ENCODE results near the gene ATPAF1. TPM values are rescaled to one million over a fixed set of nuclear protein-coding genes. Genes with fewer than 3 reads are reported as not detected.
"Not testable (repeated sequence)": the region's sequence is repeated elsewhere in the genome, so short reads cannot be mapped to it uniquely, and the experiment has no call there.

The ATPAF1 gene
- total RNA-seq, 3 donors from 2014 or later (not counting 1 experiment from before 2014, with no cell fraction given), result 18.0 to 21.7 (median 19.0) TPM

- Histone ChIP-seq H3K36me3 (ENCODE audit: control insufficient read depth, insufficient read depth, low read length) (peaks cover 11% of the 10 kb centered on the region), H3K4me3 (ENCODE audit: low read length) (no peak overlapping the region), H3K27me3 (ENCODE audit: control insufficient read depth, insufficient read depth, low read length) (no peaks in the 10 kb centered on the region), H3K9me3 (ENCODE audit: control insufficient read depth, insufficient read depth, low read length) (no peaks in the 10 kb centered on the region), H3K27ac (ENCODE audit: low read length) (no peak overlapping the region), H3K4me1 (ENCODE audit: control insufficient read depth, insufficient read depth, low read length) (peaks cover 11% of the 10 kb centered on the region)
- Mint-ChIP-seq H3K9me3 (no peaks in the 10 kb centered on the region), H3K27ac (no peak overlapping the region), H3K4me3 (no peak overlapping the region), H3K4me1 (peaks cover 18% of the 10 kb centered on the region in 2 donors), H3K36me3 (no peaks in the 10 kb centered on the region), H3K27me3 (ENCODE audit: low read depth in 2 of 2) (no peaks in the 10 kb centered on the region)
- ATAC-seq, result no peak
- 86% methylated on average over 8 of the region's 8 CpGs for WGBS (ENCODE audit: insufficient coverage)
- DNase-seq, result no peak
- TF ChIP-seq CTCF (IDR thresholded peaks at IDR 0.05), result no peak
- intact Hi-C loops (cut with micrococcal nuclease), result no loop called here
Observed at GRCh38 chr1:46672696-46673095, 4.5 kb upstream of the ATPAF1 start.

DNA sequence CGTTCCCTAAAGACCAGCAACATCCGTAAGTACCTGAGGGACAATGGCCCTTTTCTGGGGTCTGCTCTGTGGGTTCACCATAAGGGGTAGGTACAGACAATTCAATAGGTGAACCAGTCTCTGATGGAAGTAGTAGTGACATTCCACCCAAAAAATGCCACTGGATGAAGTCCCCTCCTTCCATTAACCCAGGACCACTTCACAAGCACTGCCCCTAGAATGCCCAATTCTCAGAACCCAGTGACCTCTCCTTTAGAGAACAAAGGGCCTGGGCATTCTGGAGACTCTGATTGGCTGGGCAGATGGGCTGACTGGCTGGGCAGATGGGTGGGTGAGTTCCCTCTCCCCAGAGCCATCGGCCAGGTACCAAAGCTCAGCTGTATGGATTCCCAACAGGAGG, 3.4 kb upstream of the ATPAF1 start, which contains the start of gene TEX38:
Gene TEX38, plus strand, starts transcription at position 301 of the 400 bp plus-strand sequence. Its CDS starts 81 bp downstream, at position 382.
- Histone ChIP-seq H3K27me3 (ENCODE audit: control insufficient read depth, insufficient read depth, low read length) (no peaks in the 10 kb centered on the region), H3K4me1 (ENCODE audit: control insufficient read depth, insufficient read depth, low read length) (peaks cover 17% of the 10 kb centered on the region), H3K36me3 (ENCODE audit: control insufficient read depth, insufficient read depth, low read length) (peaks cover 5% of the 10 kb centered on the region), H3K9me3 (ENCODE audit: control insufficient read depth, insufficient read depth, low read length) (no peaks in the 10 kb centered on the region), H3K4me3 (ENCODE audit: low read length) (no peak within 1 kb of the TSS), H3K27ac (ENCODE audit: low read length) (no peak within 1 kb of the TSS)
- no peaks in the 10 kb centered on the region for H3K36me3 Mint-ChIP-seq
- H3K9me3 Mint-ChIP-seq, result no peaks in the 10 kb centered on the region
- peaks cover 20 to 24% of the 10 kb centered on the region in 2 donors for H3K4me1 Mint-ChIP-seq
- H3K27ac Mint-ChIP-seq, result no peak within 1 kb of the TSS
- WGBS (ENCODE audit: insufficient coverage), result 98% methylated on average over 3 of the region's 3 CpGs
- intact Hi-C loops (cut with micrococcal nuclease), result no loop called here
- DNase-seq (no peak), ATAC-seq (no peak)
- H3K27me3 Mint-ChIP-seq (ENCODE audit: low read depth in 2 of 2), result no peaks in the 10 kb centered on the region
- no peak for TF ChIP-seq CTCF (IDR thresholded peaks at IDR 0.05)
- no peak within 1 kb of the TSS for H3K4me3 Mint-ChIP-seq

- H3K4me1 Mint-ChIP-seq, result peaks cover 16 to 19% of the 10 kb centered on the region in 2 donors
- H3K27ac ChIP-seq (ENCODE audit: low read length), result no peak overlapping the region
- no peak overlapping the region for H3K4me3 ChIP-seq (ENCODE audit: low read length)
- 97% methylated on average over 1 of the region's 1 CpG for WGBS (ENCODE audit: insufficient coverage)
- ATAC-seq, result no peak
- intact Hi-C loops (cut with micrococcal nuclease), result no loop called here
- DNase-seq, result no peak
- H3K9me3 Mint-ChIP-seq, result no peaks in the 10 kb centered on the region
- H3K9me3 ChIP-seq (ENCODE audit: control insufficient read depth, insufficient read depth, low read length), result no peaks in the 10 kb centered on the region
- H3K27me3 ChIP-seq (ENCODE audit: control insufficient read depth, insufficient read depth, low read length), result no peaks in the 10 kb centered on the region
- H3K4me3 Mint-ChIP-seq, result no peak overlapping the region
- peaks cover 4% of the 10 kb centered on the region for H3K36me3 ChIP-seq (ENCODE audit: control insufficient read depth, insufficient read depth, low read length)
- no peaks in the 10 kb centered on the region for H3K27me3 Mint-ChIP-seq (ENCODE audit: low read depth in 2 of 2)
- H3K36me3 Mint-ChIP-seq, result no peaks in the 10 kb centered on the region
- peaks cover 14% of the 10 kb centered on the region for H3K4me1 ChIP-seq (ENCODE audit: control insufficient read depth, insufficient read depth, low read length)
- TF ChIP-seq CTCF (IDR thresholded peaks at IDR 0.05), result no peak
- no peak overlapping the region for H3K27ac Mint-ChIP-seq
Observed at GRCh38 chr1:46670134-46670533, 2.0 kb upstream of the ATPAF1 start.

GRCh38 chr1:46665983-46666382, 2.2 kb downstream of the ATPAF1 start:
- Mint-ChIP-seq H3K27me3 (ENCODE audit: low read depth in 2 of 2) (no peaks in the 10 kb centered on the region), H3K4me3 (peak overlapping the region; percentile 68), H3K4me1 (peaks cover 16 to 24% of the 10 kb centered on the region in 2 donors), H3K9me3 (no peaks in the 10 kb centered on the region), H3K36me3 (no peaks in the 10 kb centered on the region), H3K27ac (no peak overlapping the region)
- no peaks in the 10 kb centered on the region for H3K9me3 ChIP-seq (ENCODE audit: control insufficient read depth, insufficient read depth, low read length)
- intact Hi-C loops (cut with micrococcal nuclease), result no loop called here
- H3K27me3 ChIP-seq (ENCODE audit: control insufficient read depth, insufficient read depth, low read length), result no peaks in the 10 kb centered on the region
- peaks cover 10% of the 10 kb centered on the region for H3K36me3 ChIP-seq (ENCODE audit: control insufficient read depth, insufficient read depth, low read length)
- DNase-seq (no peak), ATAC-seq (no peak)
- H3K27ac ChIP-seq (ENCODE audit: low read length), result no peak overlapping the region
- no peak overlapping the region for H3K4me3 ChIP-seq (ENCODE audit: low read length)
- WGBS (ENCODE audit: insufficient coverage), result 100% methylated on average over 2 of the region's 2 CpGs
- H3K4me1 ChIP-seq (ENCODE audit: control insufficient read depth, insufficient read depth, low read length), result peaks cover 14% of the 10 kb centered on the region
- no peak for TF ChIP-seq CTCF (IDR thresholded peaks at IDR 0.05)

- WGBS (ENCODE audit: insufficient coverage), result no CpG with 5 or more reads among the region's 5 CpGs
- intact Hi-C loops (cut with micrococcal nuclease); H3K4me1 ChIP-seq (ENCODE audit: control insufficient read depth, insufficient read depth, low read length); H3K36me3 Mint-ChIP-seq; H3K9me3 ChIP-seq (ENCODE audit: control insufficient read depth, insufficient read depth, low read length); DNase-seq; H3K9me3 Mint-ChIP-seq; H3K27ac Mint-ChIP-seq; ATAC-seq; H3K27ac ChIP-seq (ENCODE audit: low read length); H3K4me3 Mint-ChIP-seq; H3K27me3 Mint-ChIP-seq (ENCODE audit: low read depth in 2 of 2); H3K4me3 ChIP-seq (ENCODE audit: low read length); H3K27me3 ChIP-seq (ENCODE audit: control insufficient read depth, insufficient read depth, low read length): not testable (repeated sequence)
- H3K4me1 Mint-ChIP-seq, result peaks cover 16 to 24% of the 10 kb centered on the region in 2 donors
- peaks cover 11% of the 10 kb centered on the region for H3K36me3 ChIP-seq (ENCODE audit: control insufficient read depth, insufficient read depth, low read length)
Observed at GRCh38 chr1:46662919-46663318, 5.2 kb downstream of the ATPAF1 start.

Data from natural killer cell (primary cell).